NCI-H526 treated with DMSO at 0.1 percent for 48 hours (cell line): Measurements from ENCODE around the gene TAF5L.

Source experiments
- DNase-seq: peaks from one replicate; lab custom pipeline; 2025; lab: John Stamatoyannopoulos, UW

TAF5L gene

GRCh38 chr1:229625915-229626831 lies at the start of gene TAF5L, which contains the start of gene URB2:
Gene TAF5L (minus strand): TSS chr1:229626122. CDS start chr1:229614482, 11,640 bp downstream.
Gene URB2 (plus strand): TSS chr1:229626247. CDS start chr1:229627634, 1,387 bp downstream.
- peak; percentile 77 for DNase-seq

- DNase-seq = no peak
Observed at GRCh38 chr1:229675396-229675795, 49.5 kb upstream of the TAF5L start.

DNA sequence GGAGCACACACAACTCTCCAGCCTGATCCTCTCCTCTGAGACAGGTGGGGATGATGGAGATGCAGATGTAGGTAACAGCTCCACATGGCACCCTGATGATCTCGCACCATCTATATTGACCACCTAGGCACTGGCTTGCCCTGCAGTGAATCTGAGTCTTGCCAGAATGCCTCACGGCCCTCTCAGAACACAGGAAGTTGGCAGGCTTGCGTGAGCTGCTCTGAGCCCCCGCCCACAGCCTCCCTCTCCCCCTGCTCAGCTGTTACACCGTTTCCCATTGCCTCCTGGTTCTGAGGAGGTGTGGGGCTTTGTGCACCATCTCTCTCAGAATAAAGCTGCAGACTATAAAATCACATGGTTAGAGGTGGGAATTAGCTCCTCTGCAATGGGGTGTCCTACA lies 48.1 kb upstream of the TAF5L start:
- DNase-seq = no peak

DNA sequence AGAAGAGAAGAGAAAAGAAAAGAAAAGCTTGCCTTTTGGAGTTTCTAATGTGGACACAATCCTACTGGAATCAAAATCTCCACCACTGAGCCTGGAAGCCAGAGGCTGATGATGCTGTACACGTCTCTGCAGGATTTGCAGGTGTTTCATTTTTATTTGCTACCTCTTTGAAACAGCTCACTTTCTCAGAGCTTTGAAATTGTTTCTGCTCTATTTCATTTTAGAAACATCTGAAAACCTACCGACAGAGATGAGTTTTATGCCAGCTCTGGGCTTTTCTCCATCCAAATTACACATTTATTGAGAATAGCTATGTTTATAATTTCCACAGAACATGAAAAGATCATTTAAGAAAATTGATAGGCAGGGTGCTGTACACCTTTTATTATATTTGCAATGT lies 46.3 kb upstream of the TAF5L start:
- DNase-seq = no peak

DNA sequence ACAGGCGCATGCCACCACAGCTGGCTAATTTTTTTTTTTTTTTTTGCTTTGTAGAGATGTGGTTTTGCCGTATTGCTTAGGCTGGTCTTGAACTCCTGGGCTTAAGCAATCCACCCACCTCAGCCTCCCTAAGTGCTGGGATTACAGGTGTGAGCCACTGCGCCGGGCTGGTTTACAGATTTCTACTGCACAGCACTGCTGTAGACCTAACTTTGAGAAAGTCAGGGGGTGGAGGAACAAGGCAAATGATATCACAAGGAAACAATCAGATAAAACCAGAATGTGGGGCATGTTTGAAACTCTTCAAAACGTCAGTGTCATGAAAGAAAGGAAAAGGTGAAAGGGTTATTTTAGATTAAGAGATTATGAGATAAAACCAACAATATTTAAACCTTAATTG lies 45.4 kb upstream of the TAF5L start:
- no peak for DNase-seq

- no peak for DNase-seq
Observed at GRCh38 chr1:229669333-229669732, 43.4 kb upstream of the TAF5L start.

DNA sequence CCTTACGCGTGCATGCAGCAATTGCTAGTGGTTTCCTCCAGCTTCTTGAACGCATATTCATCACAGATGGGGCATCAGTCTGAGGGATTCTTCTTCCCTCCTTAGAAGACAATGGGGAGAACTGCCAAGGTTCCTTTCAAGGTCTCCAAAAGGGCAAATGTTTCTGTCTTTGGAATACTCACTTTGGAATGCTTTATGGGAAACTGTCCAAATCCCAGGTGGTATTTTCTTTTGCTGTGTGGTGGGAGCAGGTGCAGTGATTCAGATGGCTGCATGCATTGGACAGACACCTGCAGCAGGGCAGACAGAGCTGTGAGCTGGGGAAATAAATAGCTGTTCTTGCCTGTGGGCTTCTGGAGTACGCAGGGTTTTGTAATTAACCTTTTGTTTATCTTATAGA lies 40.7 kb upstream of the TAF5L start:
- DNase-seq = no peak

DNA sequence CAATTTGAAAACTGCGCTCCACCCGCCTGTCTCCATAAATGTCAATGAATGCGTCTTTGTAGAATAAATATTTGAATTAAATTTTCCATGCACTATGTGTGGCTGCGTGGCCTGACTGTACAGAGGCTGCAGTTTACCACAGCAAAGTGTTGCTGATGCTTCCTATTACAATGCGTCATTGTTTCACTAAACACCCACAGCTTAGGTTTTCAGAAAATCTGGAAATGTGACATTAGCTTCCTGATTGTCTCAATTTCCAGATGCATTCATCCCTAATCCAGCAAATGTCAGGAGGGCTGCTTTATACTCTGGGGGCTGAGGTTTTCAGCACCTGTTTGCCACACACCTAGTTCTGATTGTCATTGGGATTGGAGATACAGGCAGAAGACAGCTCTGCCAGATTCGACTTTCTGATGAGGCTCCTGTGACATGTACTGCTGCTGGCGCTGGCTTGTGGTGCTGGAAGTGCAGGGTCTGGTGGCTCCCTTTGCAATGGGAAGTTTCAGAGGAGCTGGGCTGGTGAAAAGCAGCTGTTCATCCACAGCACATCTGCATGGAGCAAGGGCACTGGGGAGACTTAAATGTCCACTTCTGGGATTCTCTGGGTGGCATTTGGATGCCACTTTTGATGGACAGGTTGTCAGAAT lies 40.1 kb upstream of the TAF5L start:
- DNase-seq = no peak

- DNase-seq = no peak
Observed at GRCh38 chr1:229664133-229664689, 38.3 kb upstream of the TAF5L start.

- DNase-seq = no peak
Observed at GRCh38 chr1:229661897-229662296, 36.0 kb upstream of the TAF5L start.

DNA sequence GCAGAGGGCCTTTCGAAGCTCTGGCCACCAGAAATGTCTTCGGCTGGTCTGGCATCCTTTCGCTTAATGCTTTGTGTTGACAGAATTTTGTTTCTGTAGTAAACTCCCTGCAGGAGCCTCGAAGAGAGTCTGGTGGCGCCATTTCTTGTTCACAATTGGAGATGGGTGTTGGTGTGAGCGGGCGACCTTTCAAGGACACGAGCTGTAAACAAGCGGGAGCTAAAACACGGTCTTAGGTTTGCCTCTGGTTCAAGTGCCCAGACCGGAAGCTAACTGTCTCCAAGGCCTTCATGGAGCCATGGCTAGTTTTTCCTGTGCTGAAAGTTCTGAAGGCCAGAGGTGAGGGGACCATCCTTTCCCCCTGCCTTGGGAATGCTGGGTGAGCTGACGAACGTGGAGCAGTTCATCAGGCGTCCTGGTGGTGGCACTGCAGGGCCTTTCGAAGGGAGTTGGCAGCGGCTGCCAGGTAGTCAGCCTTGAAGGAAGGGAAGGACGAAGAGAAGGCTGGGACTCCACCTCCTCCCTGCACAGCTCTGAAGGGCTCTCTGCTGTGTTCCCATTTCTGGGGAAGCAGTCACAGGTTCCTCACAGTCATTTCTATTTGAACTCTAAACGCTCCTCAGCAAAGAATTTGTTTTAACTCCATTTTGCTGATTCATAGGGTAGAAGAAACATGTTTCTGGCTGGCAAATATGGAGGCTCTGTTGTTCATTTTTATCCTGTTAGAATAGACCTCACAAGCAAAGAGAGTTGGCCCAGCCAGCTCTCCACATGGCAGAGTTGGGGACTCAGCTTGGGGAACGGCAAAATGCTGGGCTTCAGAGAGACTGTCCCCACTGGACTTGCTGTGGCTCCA lies 35.3 kb upstream of the TAF5L start:
- DNase-seq = peak; percentile 6

GRCh38 chr1:229657993-229658755 lies 32.3 kb upstream of the TAF5L start:
- DNase-seq = no peak

- no peak for DNase-seq
Observed at GRCh38 chr1:229655781-229656180, 29.9 kb upstream of the TAF5L start.

GRCh38 chr1:229653420-229653819 lies 27.5 kb upstream of the TAF5L start:
- no peak for DNase-seq

DNA sequence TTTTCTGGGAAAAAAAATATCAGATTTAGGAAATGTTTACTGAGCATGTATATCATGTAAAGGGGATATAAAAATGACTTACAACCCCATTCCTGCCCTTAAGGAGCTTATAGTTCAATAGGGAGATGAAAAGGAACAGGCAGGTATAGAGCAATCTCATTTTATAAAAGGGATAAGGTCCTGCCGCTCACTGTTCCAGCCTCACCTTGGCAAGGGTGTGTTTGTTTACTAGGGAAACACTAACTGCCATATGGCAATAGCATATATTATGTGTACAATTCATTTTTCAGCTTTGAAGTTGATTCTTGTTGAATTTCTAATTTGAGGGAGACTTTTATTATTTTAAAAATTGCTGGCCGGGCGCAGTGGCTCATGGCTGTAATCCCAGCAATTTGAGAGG lies 25.6 kb upstream of the TAF5L start:
- no peak for DNase-seq

GRCh38 chr1:229650045-229650444 lies 24.1 kb upstream of the TAF5L start:
- no peak for DNase-seq

GRCh38 chr1:229648406-229648805 lies 22.5 kb upstream of the TAF5L start:
- DNase-seq = no peak

GRCh38 chr1:229645324-229645993 lies 19.5 kb upstream of the TAF5L start:
- DNase-seq = no peak

- no peak for DNase-seq
Observed at GRCh38 chr1:229643996-229644745, 18.2 kb upstream of the TAF5L start.

DNA sequence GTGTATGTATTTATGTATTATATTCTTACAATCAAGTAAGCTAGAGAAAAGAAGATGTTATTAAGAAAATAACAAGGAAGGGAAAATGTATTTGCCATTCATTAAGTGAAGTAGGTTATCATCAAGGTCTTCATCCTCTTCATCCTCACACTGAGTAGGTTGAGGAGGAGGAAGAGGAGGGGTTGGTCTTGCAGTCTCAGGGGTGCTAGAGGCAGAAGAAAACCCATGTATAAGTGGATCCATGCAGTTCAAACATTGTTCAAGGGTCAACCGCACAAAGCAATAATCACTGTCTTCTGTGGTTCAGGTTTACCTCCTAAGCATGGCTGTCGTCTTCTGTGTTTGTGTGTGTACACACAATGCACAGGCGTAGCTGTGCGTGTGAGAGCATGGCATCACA lies 17.0 kb upstream of the TAF5L start:
- DNase-seq = no peak
